Measurements from ENCODE around the gene SFXN5.

GRCh38 chr2:72926811-72927465 lies 144.6 kb downstream of the SFXN5 start:
- TF ChIP-seq FOXM1 (IDR thresholded peaks at IDR 0.05; ENCODE audit: borderline replicate concordance) (no peak), SP1 (IDR thresholded peaks at IDR 0.05) (no peak), BHLHE40 (IDR thresholded peaks at IDR 0.05; ENCODE audit: borderline replicate concordance) (no peak), SUZ12 (IDR thresholded peaks at IDR 0.05) (no peak), ZNF384 (IDR thresholded peaks at IDR 0.05) (no peak), TARDBP (IDR thresholded peaks at IDR 0.05) (no peak), FOXK2 (IDR thresholded peaks at IDR 0.05) (no peak), L3MBTL2 (conservative IDR thresholded peaks at IDR 0.05) (no peak), FOXA1 (IDR thresholded peaks at IDR 0.05) (no peak), ARNT (IDR thresholded peaks at IDR 0.05) (no peak), PKNOX1 (IDR thresholded peaks at IDR 0.05) (no peak)
